K562 (cell line): Measurements from ENCODE around the gene ARHGEF10L. TPM values are rescaled to one million over a fixed set of nuclear protein-coding genes. Genes with fewer than 3 reads are reported as not detected.

ENCODE experiments used
- ATF7 ChIP-seq: fragments of 450-650 bp; IDR thresholded peaks from 2 replicates; pipeline ENCODE4 v1.7.1; 2014; ENCODE audit warnings: mild to moderate bottlenecking, moderate library complexity
- CREB1 ChIP-seq, 2 experiments: sonication (generic) in 1 of 2; formaldehyde crosslinking in 1 of 2; IDR thresholded peaks; 2 replicates each; pipeline versions ENCODE4 v1.6.1 to v1.8.0; 2012 to 2022; ENCODE audit warnings: inconsistent platforms in 1 of 2, mild to moderate bottlenecking in 1 of 2, missing genetic modification reagents in 1 of 2, moderate library complexity in 1 of 2
- CREBBP ChIP-seq: IDR thresholded peaks from one replicate; pipeline ENCODE4 v1.6.1; 2012; ENCODE audit warnings: low read depth, mild to moderate bottlenecking, control low read depth, inconsistent platforms, low read length
- FOS ChIP-seq: IDR thresholded peaks from 3 replicates; pipeline ENCODE4 v1.6.1; 2011; ENCODE audit not compliant: insufficient read length; ENCODE audit errors: extremely low read depth
- KAT2B ChIP-seq: IDR thresholded peaks from one replicate; pipeline ENCODE4 v1.6.1; 2012; ENCODE audit warnings: low read depth, mild to moderate bottlenecking, control low read depth, inconsistent platforms, low read length, moderate library complexity
- KAT8 ChIP-seq: fragments of 450-650 bp; IDR thresholded peaks from 2 replicates; pipeline ENCODE4 v1.6.1; 2016; ENCODE audit warnings: low read depth, mild to moderate bottlenecking
- MAFF ChIP-seq: IDR thresholded peaks from 2 replicates; pipeline ENCODE4 v1.6.1; 2012; ENCODE audit warnings: low read length, improper control_type of control experiment
- MED1 ChIP-seq: sonication (generic); formaldehyde crosslinking; IDR thresholded peaks from 2 replicates; pipeline ENCODE4 v1.8.1; 2023; ENCODE audit warnings: missing genetic modification reagents, borderline replicate concordance
- MTA3 ChIP-seq: fragments of 450-650 bp; formaldehyde crosslinking; IDR thresholded peaks from 2 replicates; pipeline ENCODE4 v1.6.1; 2017; ENCODE audit warnings: mild to moderate bottlenecking, borderline replicate concordance
- MYC ChIP-seq, 2 experiments: fragments of 250-450 bp in 1 of 2; sonication (Bioruptor Pico) in 1 of 2; IDR thresholded peaks; 2 replicates each; pipeline versions ENCODE4 v1.5.1 to v1.6.1; 2012 to 2021; ENCODE audit warnings: low read depth in 2 of 2, borderline replicate concordance in 1 of 2, improper control_type of control experiment in 1 of 2, low read length in 1 of 2, mild to moderate bottlenecking in 1 of 2, moderate library complexity in 1 of 2
- NELFE ChIP-seq: IDR thresholded peaks from 2 replicates; pipeline ENCODE4 v1.6.1; 2011; ENCODE audit warnings: mild to moderate bottlenecking; ENCODE audit not compliant: insufficient read depth, insufficient read length
- PPARD ChIP-seq: fragments of 250-450 bp; sonication (Bioruptor Pico); IDR thresholded peaks from 2 replicates; pipeline ENCODE4 v1.8.0; 2022; ENCODE audit warnings: inconsistent platforms, mild to moderate bottlenecking, moderate library complexity
- SMARCE1 ChIP-seq: fragments of 450-650 bp; IDR thresholded peaks from 2 replicates; pipeline ENCODE4 v1.7.1; 2016; ENCODE audit warnings: mild to moderate bottlenecking
- TEAD4 ChIP-seq, 2 experiments: sonication (generic) in 1 of 2; formaldehyde crosslinking in 1 of 2; IDR thresholded peaks; 2 replicates each; pipeline versions ENCODE4 v1.6.1 to v1.8.0; 2012 to 2022; ENCODE audit warnings: borderline replicate concordance in 1 of 2, inconsistent platforms in 1 of 2, low read length in 1 of 2, mild to moderate bottlenecking in 1 of 2, missing genetic modification reagents in 1 of 2
- YY1 ChIP-seq, 3 experiments: IDR thresholded peaks; 2 replicates each; pipeline ENCODE4 v1.6.1; 2011; ENCODE audit warnings: low read length in 2 of 3, mild to moderate bottlenecking in 2 of 3, moderate library complexity in 2 of 3, borderline replicate concordance in 1 of 3, control low read depth in 1 of 3, low read depth in 1 of 3; ENCODE audit not compliant: insufficient read depth in 3 of 3, insufficient replicate concordance in 2 of 3, control insufficient read depth in 1 of 3, insufficient read length in 1 of 3; ENCODE audit errors: extremely low read depth in 1 of 3
- ZNF23 ChIP-seq: fragments of 250-450 bp; sonication (Bioruptor Pico); IDR thresholded peaks from 2 replicates; pipeline ENCODE4 v1.4.0; 2020; ENCODE audit warnings: mild to moderate bottlenecking
- ZNF57 ChIP-seq: fragments of 450-650 bp; formaldehyde crosslinking; IDR thresholded peaks from 2 replicates; pipeline ENCODE4 v1.4.0; 2020; ENCODE audit warnings: mild to moderate bottlenecking, moderate library complexity
- ZNF644 ChIP-seq: fragments of 200-800 bp; sonication (Bioruptor generic); IDR thresholded peaks from 2 replicates; pipeline ENCODE4 v1.6.1; 2016; ENCODE audit warnings: low read depth, missing genetic modification characterization, missing compliant biosample characterization
- ZNF695 ChIP-seq: fragments of 450-650 bp; formaldehyde crosslinking; IDR thresholded peaks from 2 replicates; pipeline ENCODE4 v1.4.0; 2020; ENCODE audit warnings: mild to moderate bottlenecking, moderate library complexity
- ZNF830 ChIP-seq: fragments of 250-450 bp; sonication (Bioruptor Pico); IDR thresholded peaks from 2 replicates; pipeline ENCODE4 v1.5.0; 2021; ENCODE audit warnings: mild to moderate bottlenecking
- polyA plus RNA-seq, 8 experiments: library from polyadenylated mRNA; depleted of rRNA in 4 of 8; stranded (reverse) in 5 of 8; unstranded in 3 of 8; fragments of >200 nt; fragmentation: Nextera tagmentation in 2 of 8; fragmentation: Illumina TruSeq in 1 of 8; extraction: Ambion mirVana in 2 of 8; extraction: Trizol in 1 of 8; gene quantifications; 2 replicates each; pipeline versions ENCODE4 v1.2.1 to v1.2.3, GENCODE V29; 2011 to 2014; ENCODE audit warnings: inconsistent platforms in 1 of 8, missing spikeins in 1 of 8
- total RNA-seq, 7 experiments: library from RNA; depleted of rRNA in 6 of 7; stranded (reverse); fragments of >200 nt in 6 of 7; fragmentation: Illumina TruSeq in 2 of 7; extraction: Trizol in 2 of 7; gene quantifications; 2 replicates each; pipeline versions ENCODE4 v1.2.1 to v1.2.3, GENCODE V29; 2011 to 2021; ENCODE audit warnings: low replicate concordance in 1 of 7
- TF ChIP-seq, protein P1 (sequence below): fragments of 200-400 bp; formaldehyde crosslinking; IDR thresholded peaks from 2 replicates; pipeline ENCODE4 v1.6.1; 2017; ENCODE audit warnings: mild to moderate bottlenecking, low read depth, low read length, moderate library complexity
- TF ChIP-seq, protein P2 (sequence below): sonication (generic); formaldehyde crosslinking; IDR thresholded peaks from 2 replicates; pipeline ENCODE4 v1.8.0; 2022; ENCODE audit warnings: missing genetic modification reagents, mild to moderate bottlenecking, moderate library complexity, borderline replicate concordance
- TF ChIP-seq, protein P3 (sequence below): fragments of 250-450 bp; sonication (Bioruptor Pico); IDR thresholded peaks from 2 replicates; pipeline ENCODE4 v1.8.0; 2021; ENCODE audit warnings: mild to moderate bottlenecking, moderate library complexity

Gene ARHGEF10L
- total and polyA plus RNA-seq, 9 of the 15 experiments (the other 6 are each of a cell fraction or from before 2014, with no cell fraction given): 0.09 to 0.13 TPM; not detected in 7

GRCh38 chr1:17494114-17494729 is 45.3 kb upstream of the ARHGEF10L start (continued):
- TF ChIP-seq MED1 (CRISPR knock-in tag): no peak
- no peak for TF ChIP-seq CREB1 (IDR thresholded peaks at IDR 0.05)
- no peak for TF ChIP-seq CREB1 (CRISPR knock-in tag; IDR thresholded peaks at IDR 0.05)
- TF ChIP-seq, protein P1, sequence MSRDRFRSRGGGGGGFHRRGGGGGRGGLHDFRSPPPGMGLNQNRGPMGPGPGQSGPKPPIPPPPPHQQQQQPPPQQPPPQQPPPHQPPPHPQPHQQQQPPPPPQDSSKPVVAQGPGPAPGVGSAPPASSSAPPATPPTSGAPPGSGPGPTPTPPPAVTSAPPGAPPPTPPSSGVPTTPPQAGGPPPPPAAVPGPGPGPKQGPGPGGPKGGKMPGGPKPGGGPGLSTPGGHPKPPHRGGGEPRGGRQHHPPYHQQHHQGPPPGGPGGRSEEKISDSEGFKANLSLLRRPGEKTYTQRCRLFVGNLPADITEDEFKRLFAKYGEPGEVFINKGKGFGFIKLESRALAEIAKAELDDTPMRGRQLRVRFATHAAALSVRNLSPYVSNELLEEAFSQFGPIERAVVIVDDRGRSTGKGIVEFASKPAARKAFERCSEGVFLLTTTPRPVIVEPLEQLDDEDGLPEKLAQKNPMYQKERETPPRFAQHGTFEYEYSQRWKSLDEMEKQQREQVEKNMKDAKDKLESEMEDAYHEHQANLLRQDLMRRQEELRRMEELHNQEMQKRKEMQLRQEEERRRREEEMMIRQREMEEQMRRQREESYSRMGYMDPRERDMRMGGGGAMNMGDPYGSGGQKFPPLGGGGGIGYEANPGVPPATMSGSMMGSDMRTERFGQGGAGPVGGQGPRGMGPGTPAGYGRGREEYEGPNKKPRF: no peak
- 0 out of 2 replicates have a peak, but pooled peaks have one; percentile 34 for TF ChIP-seq MYC (IDR thresholded peaks at IDR 0.05; ENCODE audit: low read depth, low read length)
- no peak for TF ChIP-seq MYC (CRISPR knock-in tag; IDR thresholded peaks at IDR 0.05; ENCODE audit: borderline replicate concordance, low read depth)
- TF ChIP-seq ZNF830 (CRISPR knock-in tag): no peak
- TF ChIP-seq, protein P2, sequence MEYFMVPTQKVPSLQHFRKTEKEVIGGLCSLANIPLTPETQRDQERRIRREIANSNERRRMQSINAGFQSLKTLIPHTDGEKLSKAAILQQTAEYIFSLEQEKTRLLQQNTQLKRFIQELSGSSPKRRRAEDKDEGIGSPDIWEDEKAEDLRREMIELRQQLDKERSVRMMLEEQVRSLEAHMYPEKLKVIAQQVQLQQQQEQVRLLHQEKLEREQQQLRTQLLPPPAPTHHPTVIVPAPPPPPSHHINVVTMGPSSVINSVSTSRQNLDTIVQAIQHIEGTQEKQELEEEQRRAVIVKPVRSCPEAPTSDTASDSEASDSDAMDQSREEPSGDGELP (CRISPR knock-in tag): peak; percentile 66
- TF ChIP-seq, protein P3, sequence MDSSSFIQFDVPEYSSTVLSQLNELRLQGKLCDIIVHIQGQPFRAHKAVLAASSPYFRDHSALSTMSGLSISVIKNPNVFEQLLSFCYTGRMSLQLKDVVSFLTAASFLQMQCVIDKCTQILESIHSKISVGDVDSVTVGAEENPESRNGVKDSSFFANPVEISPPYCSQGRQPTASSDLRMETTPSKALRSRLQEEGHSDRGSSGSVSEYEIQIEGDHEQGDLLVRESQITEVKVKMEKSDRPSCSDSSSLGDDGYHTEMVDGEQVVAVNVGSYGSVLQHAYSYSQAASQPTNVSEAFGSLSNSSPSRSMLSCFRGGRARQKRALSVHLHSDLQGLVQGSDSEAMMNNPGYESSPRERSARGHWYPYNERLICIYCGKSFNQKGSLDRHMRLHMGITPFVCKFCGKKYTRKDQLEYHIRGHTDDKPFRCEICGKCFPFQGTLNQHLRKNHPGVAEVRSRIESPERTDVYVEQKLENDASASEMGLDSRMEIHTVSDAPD (CRISPR knock-in tag): no peak
- TF ChIP-seq YY1 (IDR thresholded peaks at IDR 0.05; ENCODE audit: borderline replicate concordance in 1 of 3, control insufficient read depth in 1 of 3, extremely low read depth in 1 of 3, insufficient read depth in 3 of 3, insufficient read length in 1 of 3, insufficient replicate concordance in 2 of 3, low read depth in 1 of 3, low read length in 2 of 3): peak in 2 of 3 experiments; percentile 20 to 58
- no peak for TF ChIP-seq ZNF23 (CRISPR knock-in tag)
- TF ChIP-seq SMARCE1: peak; percentile 36; the same call in 1 of the 2 replicates
- no peak for TF ChIP-seq KAT8
- TF ChIP-seq NELFE: no peak
- TF ChIP-seq MAFF: peak; percentile 52
- peak; percentile 37 for TF ChIP-seq FOS
- no peak for TF ChIP-seq CREBBP
- TF ChIP-seq ZNF57 (CRISPR knock-in tag): no peak
- TF ChIP-seq KAT2B: no peak
- peak; percentile 71 for TF ChIP-seq ATF7
- no peak for TF ChIP-seq ZNF695 (CRISPR knock-in tag)
- no peak for TF ChIP-seq ZNF644
- TF ChIP-seq MTA3: 0 out of 2 replicates have a peak, but pooled peaks have one; percentile 51
- TF ChIP-seq PPARD (CRISPR knock-in tag): no peak
- TF ChIP-seq TEAD4 (IDR thresholded peaks at IDR 0.05; ENCODE audit: low read length): peak; percentile 50; the same call in 1 of the 2 replicates
- no peak for TF ChIP-seq TEAD4 (CRISPR knock-in tag; IDR thresholded peaks at IDR 0.05; ENCODE audit: borderline replicate concordance)
